ENCODE results near the gene VPS52.

The VPS52 gene

GRCh38 chr6:33248643-33248931 lies 23.1 kb downstream of the VPS52 start (continued):
- no peak for TF ChIP-seq ZNF157 (tag by site-specific recombination; IDR thresholded peaks at IDR 0.05)
- TF ChIP-seq BCL6B (tag by site-specific recombination; IDR thresholded peaks at IDR 0.05) = no peak
- TF ChIP-seq AEBP2 (tag by site-specific recombination; IDR thresholded peaks at IDR 0.05; ENCODE audit: borderline replicate concordance) = no peak
- 0 out of 2 replicates have a peak, but pooled peaks have one; percentile 2 for TF ChIP-seq ZNF623 (tag by site-specific recombination; IDR thresholded peaks at IDR 0.05)
- no peak for TF ChIP-seq ZNF48 (tag by site-specific recombination; IDR thresholded peaks at IDR 0.05)
- TF ChIP-seq MYNN (tag by site-specific recombination; IDR thresholded peaks at IDR 0.05; ENCODE audit: borderline replicate concordance) = no peak
- TF ChIP-seq ZNF223 (tag by site-specific recombination; IDR thresholded peaks at IDR 0.05) = no peak
- no peak for TF ChIP-seq ZBTB7A (tag by site-specific recombination; IDR thresholded peaks at IDR 0.05; ENCODE audit: low read depth)
- no peak for TF ChIP-seq ZNF747 (tag by site-specific recombination; IDR thresholded peaks at IDR 0.05)
- TF ChIP-seq ZBTB11 (tag by site-specific recombination; conservative IDR thresholded peaks at IDR 0.05; ENCODE audit: low read depth) = no peak
- no peak for TF ChIP-seq ZNF843 (tag by site-specific recombination; IDR thresholded peaks at IDR 0.05)
- no peak for TF ChIP-seq SETDB1 (IDR thresholded peaks at IDR 0.05; ENCODE audit: insufficient read length, low read length)
- TF ChIP-seq ZNF560 (tag by site-specific recombination; IDR thresholded peaks at IDR 0.05; ENCODE audit: borderline replicate concordance) = no peak
- no peak for TF ChIP-seq SP2 (tag by site-specific recombination; IDR thresholded peaks at IDR 0.05)
- TF ChIP-seq ZNF704 (tag by site-specific recombination; IDR thresholded peaks at IDR 0.05) = no peak
- TF ChIP-seq ZNF555 (tag by site-specific recombination; conservative IDR thresholded peaks at IDR 0.05) = no peak
- TF ChIP-seq ZNF600 (tag by site-specific recombination; IDR thresholded peaks at IDR 0.05) = 0 out of 2 replicates have a peak, but pooled peaks have one; percentile 92
- no peak for TF ChIP-seq ZNF175 (tag by site-specific recombination; IDR thresholded peaks at IDR 0.05)
- TF ChIP-seq ZNF514 (tag by site-specific recombination; IDR thresholded peaks at IDR 0.05) = no peak
- no peak for TF ChIP-seq ZNF449 (tag by site-specific recombination; IDR thresholded peaks at IDR 0.05)
- no peak for TF ChIP-seq ZNF114 (tag by site-specific recombination; IDR thresholded peaks at IDR 0.05)
- no peak for TF ChIP-seq PRDM4 (tag by site-specific recombination; IDR thresholded peaks at IDR 0.05)
- no peak for TF ChIP-seq BCL11B (tag by site-specific recombination; IDR thresholded peaks at IDR 0.05; ENCODE audit: low read depth)
- TF ChIP-seq GFI1B (tag by site-specific recombination; IDR thresholded peaks at IDR 0.05) = no peak
- TF ChIP-seq ZNF670 (tag by site-specific recombination; IDR thresholded peaks at IDR 0.05; ENCODE audit: low read depth) = no peak
- no peak for TF ChIP-seq ZSCAN16 (tag by site-specific recombination; IDR thresholded peaks at IDR 0.05)
- TF ChIP-seq ZBTB17 (tag by site-specific recombination; IDR thresholded peaks at IDR 0.05) = peak; percentile 3
- no peak for TF ChIP-seq ZBTB44 (tag by site-specific recombination; IDR thresholded peaks at IDR 0.05)
- TF ChIP-seq ZNF394 (tag by site-specific recombination; IDR thresholded peaks at IDR 0.05; ENCODE audit: borderline replicate concordance) = peak; percentile 9; the same call in 1 of the 2 replicates
